Spleen (tissue), 11 donors: ENCODE results near the gene PPP2R2B. TPM values are rescaled to one million over a fixed set of nuclear protein-coding genes. Genes with fewer than 3 reads are reported as not detected.

Source experiments
- DNase-seq: peaks from one replicate; pipeline ENCODE4 v3.0.0-alpha.2; 2020
- H3K27ac ChIP-seq, 8 donors: fragments of 200-600 bp; sonication (generic) in 7 of 8; 1 replicate in 4 of 8; 2 replicates in 4 of 8; pipeline versions ENCODE4 v1.5.0 to v1.8.0; 2016 to 2021; ENCODE audit warnings: inconsistent platforms in 4 of 8, mild to moderate bottlenecking in 4 of 8, moderate library complexity in 1 of 8
- H3K27me3 ChIP-seq, 7 donors: fragments of 200-600 bp; sonication (generic) in 6 of 7; replicated peaks in 1 of 7; 1 replicate in 4 of 7; 2 replicates in 3 of 7; pipeline versions ENCODE4 v1.5.0 to v1.8.0; 2016 to 2021; ENCODE audit warnings: inconsistent platforms in 3 of 7, mild to moderate bottlenecking in 1 of 7
- H3K36me3 ChIP-seq, 6 donors: fragments of 200-600 bp; sonication (generic) in 5 of 6; 1 replicate in 4 of 6; 2 replicates in 2 of 6; pipeline versions ENCODE4 v1.5.0 to v1.8.0; 2016 to 2021; ENCODE audit warnings: inconsistent platforms in 2 of 6
- H3K4me1 ChIP-seq, 6 donors: fragments of 200-600 bp; sonication (generic) in 5 of 6; 1 replicate in 3 of 6; 2 replicates in 3 of 6; pipeline versions ENCODE4 v1.5.0 to v1.8.0; 2016 to 2021; ENCODE audit warnings: inconsistent platforms in 3 of 6
- H3K4me3 ChIP-seq, 8 donors: fragments of 200-600 bp; sonication (generic) in 7 of 8; 1 replicate in 4 of 8; 2 replicates in 4 of 8; pipeline versions ENCODE4 v1.5.0 to v1.8.0; 2016 to 2021; ENCODE audit warnings: inconsistent platforms in 4 of 8, mild to moderate bottlenecking in 4 of 8, moderate library complexity in 2 of 8
- H3K9me3 ChIP-seq, 8 donors: fragments of 200-600 bp; sonication (generic) in 7 of 8; 1 replicate in 4 of 8; 2 replicates in 4 of 8; pipeline versions ENCODE4 v1.5.0 to v1.8.0; 2016 to 2021; ENCODE audit warnings: inconsistent platforms in 4 of 8
- CTCF ChIP-seq, 11 experiments: fragments of 200-600 bp in 7 of 11; fragments of 450-650 bp in 4 of 11; sonication (generic) in 4 of 11; IDR thresholded peaks in 8 of 11; conservative IDR thresholded peaks in 3 of 11; 1 replicate in 7 of 11; 2 replicates in 4 of 11; pipeline versions ENCODE4 v1.4.0 to v1.8.0; 2016 to 2021; ENCODE audit warnings: antibody characterized with exemption in 11 of 11, inconsistent platforms in 4 of 11, mild to moderate bottlenecking in 1 of 11
- POLR2A ChIP-seq, 3 donors: fragments of 450-650 bp; IDR thresholded peaks; one replicate each; pipeline ENCODE4 v1.5.1; 2017; ENCODE audit warnings: antibody characterized with exemption in 3 of 3, mild to moderate bottlenecking in 1 of 3
- POLR2AphosphoS5 ChIP-seq, 3 donors: sonication (generic); formaldehyde crosslinking; IDR thresholded peaks; one replicate each; pipeline ENCODE4 v1.5.1; 2017; ENCODE audit warnings: antibody characterized with exemption in 3 of 3
- WGBS, 5 donors: extraction: QIAGEN DNeasy Blood & Tissue Kit in 3 of 5; methylation state at CpG; one replicate each; pipeline versions ENCODE4 v1.1.5 to v1.1.7; 2013 to 2018; 5-methylcytosine and 5-hydroxymethylcytosine counted together
- intact Hi-C: fragments of 100-400 bp; cut with DNase I; formaldehyde crosslinking; loops from one replicate; pipeline ENCODE4 v1.15.0; 2023; ENCODE audit warnings: low total_unique reads
- polyA plus RNA-seq, 3 donors: library from polyadenylated mRNA; stranded (reverse); fragments of 200-250 nt; gene quantifications; one replicate each; pipeline ENCODE4 v1.2.1, GENCODE V29; 2013
- total RNA-seq, 7 donors: library from RNA; depleted of rRNA in 3 of 7; stranded (reverse); fragments of >200 nt in 3 of 7; fragmentation: NEBNext Ultra II Directional in 4 of 7; extraction: Animal tissue kit (Norgen Biotek cat#: 25700) in 4 of 7; gene quantifications; one replicate each; pipeline versions ENCODE4 v1.1.0 to v1.2.1, GENCODE V29; 2016 to 2021
- donor health status: healthy with polysubstance abuse.
- donor health status: DM: no; HTN: no; CAD: no; lungs with moderate emphysema.
- donor health status: DM: no; HTN: no; CAD: no.
- donor health status: Bipolar disorder and iron deficiency.
- donor health status: healthy.
- donor health status: DM: no; HTN: no; CAD: no.
- donor health status: DM: yes; HTN: yes; CAD: no.

Gene PPP2R2B
- total and polyA plus RNA-seq, 10 donors, result 0.17 to 9.3 (median 4.1) TPM

- no peak for DNase-seq
- TF ChIP-seq POLR2AphosphoS5 (IDR thresholded peaks at IDR 0.05), result no peak
- no peak for TF ChIP-seq POLR2A (IDR thresholded peaks at IDR 0.05)
- TF ChIP-seq CTCF (IDR thresholded peaks at IDR 0.05 in 8 of 11, conservative IDR thresholded peaks at IDR 0.05 in 3 of 11), result no peak
- H3K36me3 ChIP-seq, result no peaks in the 10 kb centered on the region
- no peaks in the 10 kb centered on the region for H3K27me3 ChIP-seq
- 61 to 76% (median 73%) methylated on average over 6 of the region's 6 CpGs for WGBS, 5 donors
- no peaks in the 10 kb centered on the region for H3K9me3 ChIP-seq
- H3K4me3 ChIP-seq, result no peak overlapping the region
- no peak overlapping the region for H3K27ac ChIP-seq
- H3K4me1 ChIP-seq, result no peaks in the 10 kb centered on the region
- intact Hi-C loops, result no loop called here
Observed at GRCh38 chr5:146699664-146700418, 178.7 kb downstream of the PPP2R2B start.

- Histone ChIP-seq H3K4me3 (no peak overlapping the region), H3K4me1 (no peaks in the 10 kb centered on the region), H3K27ac (no peak overlapping the region), H3K27me3 (no peaks in the 10 kb centered on the region), H3K36me3 (no peaks in the 10 kb centered on the region), H3K9me3 (no peaks in the 10 kb centered on the region)
- intact Hi-C loops, result no loop called here
- TF ChIP-seq CTCF (IDR thresholded peaks at IDR 0.05 in 8 of 11, conservative IDR thresholded peaks at IDR 0.05 in 3 of 11) (no peak), POLR2A (IDR thresholded peaks at IDR 0.05) (no peak), POLR2AphosphoS5 (IDR thresholded peaks at IDR 0.05) (no peak)
- 63 to 84% (median 75%) methylated on average over 3 of the region's 3 CpGs for WGBS, 5 donors
- DNase-seq, result no peak
Observed at GRCh38 chr5:146699138-146699537, 179.4 kb downstream of the PPP2R2B start.

- intact Hi-C loops, result no loop called here
- TF ChIP-seq POLR2AphosphoS5 (IDR thresholded peaks at IDR 0.05), result no peak
- no peak for TF ChIP-seq POLR2A (IDR thresholded peaks at IDR 0.05)
- no peak for TF ChIP-seq CTCF (IDR thresholded peaks at IDR 0.05 in 8 of 11, conservative IDR thresholded peaks at IDR 0.05 in 3 of 11)
- no peak for DNase-seq
- Histone ChIP-seq H3K27ac (no peak overlapping the region), H3K4me3 (no peak overlapping the region), H3K4me1 (no peaks in the 10 kb centered on the region), H3K27me3 (no peaks in the 10 kb centered on the region), H3K36me3 (no peaks in the 10 kb centered on the region), H3K9me3 (no peaks in the 10 kb centered on the region)
- 81 to 98% (median 90%) methylated on average over 1 of the region's 1 CpG for WGBS, 5 donors
Observed at GRCh38 chr5:146698651-146699050, 179.9 kb downstream of the PPP2R2B start.

- Histone ChIP-seq H3K27me3 (no peaks in the 10 kb centered on the region), H3K4me3 (no peak overlapping the region), H3K27ac (no peak overlapping the region), H3K4me1 (no peaks in the 10 kb centered on the region), H3K9me3 (no peaks in the 10 kb centered on the region), H3K36me3 (no peaks in the 10 kb centered on the region)
- TF ChIP-seq POLR2A (IDR thresholded peaks at IDR 0.05), result no peak
- TF ChIP-seq CTCF (IDR thresholded peaks at IDR 0.05 in 8 of 11, conservative IDR thresholded peaks at IDR 0.05 in 3 of 11), result no peak
- TF ChIP-seq POLR2AphosphoS5 (IDR thresholded peaks at IDR 0.05), result no peak
- intact Hi-C loops, result no loop called here
- no peak for DNase-seq
Observed at GRCh38 chr5:146697211-146697610, 181.3 kb downstream of the PPP2R2B start.
